LNCaP clone FGC (cell line): ENCODE results near the gene VPS35L.

ENCODE experiments used
- DNase-seq: peaks from one replicate; pipeline ENCODE4 v3.0.0-alpha.2; 2011; ENCODE audit warnings: low read depth
- H3K4me3 ChIP-seq: 2 replicates; pipeline ENCODE4 v1.5.1; 2011; ENCODE audit warnings: mild to moderate bottlenecking, low read depth, low read length, control low read depth
- TF ChIP-seq, protein P1 (sequence below): IDR thresholded peaks from 2 replicates; pipeline ENCODE4 v1.5.1; 2012; ENCODE audit warnings: mild to moderate bottlenecking; ENCODE audit not compliant: control insufficient read depth, insufficient read depth; ENCODE audit errors: extremely low read depth

Gene VPS35L

GRCh38 chr16:19705843-19706242, 150.3 kb downstream of the VPS35L start:
- DNase-seq: no peak
- H3K4me3 ChIP-seq: no peak overlapping the region

GRCh38 chr16:19706846-19707245, 151.3 kb downstream of the VPS35L start:
- TF ChIP-seq, protein P1, sequence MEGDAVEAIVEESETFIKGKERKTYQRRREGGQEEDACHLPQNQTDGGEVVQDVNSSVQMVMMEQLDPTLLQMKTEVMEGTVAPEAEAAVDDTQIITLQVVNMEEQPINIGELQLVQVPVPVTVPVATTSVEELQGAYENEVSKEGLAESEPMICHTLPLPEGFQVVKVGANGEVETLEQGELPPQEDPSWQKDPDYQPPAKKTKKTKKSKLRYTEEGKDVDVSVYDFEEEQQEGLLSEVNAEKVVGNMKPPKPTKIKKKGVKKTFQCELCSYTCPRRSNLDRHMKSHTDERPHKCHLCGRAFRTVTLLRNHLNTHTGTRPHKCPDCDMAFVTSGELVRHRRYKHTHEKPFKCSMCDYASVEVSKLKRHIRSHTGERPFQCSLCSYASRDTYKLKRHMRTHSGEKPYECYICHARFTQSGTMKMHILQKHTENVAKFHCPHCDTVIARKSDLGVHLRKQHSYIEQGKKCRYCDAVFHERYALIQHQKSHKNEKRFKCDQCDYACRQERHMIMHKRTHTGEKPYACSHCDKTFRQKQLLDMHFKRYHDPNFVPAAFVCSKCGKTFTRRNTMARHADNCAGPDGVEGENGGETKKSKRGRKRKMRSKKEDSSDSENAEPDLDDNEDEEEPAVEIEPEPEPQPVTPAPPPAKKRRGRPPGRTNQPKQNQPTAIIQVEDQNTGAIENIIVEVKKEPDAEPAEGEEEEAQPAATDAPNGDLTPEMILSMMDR: no peak
- no peak for DNase-seq
- H3K4me3 ChIP-seq: no peak overlapping the region

More at GRCh38 chr16:19705843-19706242, 150.3 kb downstream of the VPS35L start:
- TF ChIP-seq, protein P1: no peak

DNA sequence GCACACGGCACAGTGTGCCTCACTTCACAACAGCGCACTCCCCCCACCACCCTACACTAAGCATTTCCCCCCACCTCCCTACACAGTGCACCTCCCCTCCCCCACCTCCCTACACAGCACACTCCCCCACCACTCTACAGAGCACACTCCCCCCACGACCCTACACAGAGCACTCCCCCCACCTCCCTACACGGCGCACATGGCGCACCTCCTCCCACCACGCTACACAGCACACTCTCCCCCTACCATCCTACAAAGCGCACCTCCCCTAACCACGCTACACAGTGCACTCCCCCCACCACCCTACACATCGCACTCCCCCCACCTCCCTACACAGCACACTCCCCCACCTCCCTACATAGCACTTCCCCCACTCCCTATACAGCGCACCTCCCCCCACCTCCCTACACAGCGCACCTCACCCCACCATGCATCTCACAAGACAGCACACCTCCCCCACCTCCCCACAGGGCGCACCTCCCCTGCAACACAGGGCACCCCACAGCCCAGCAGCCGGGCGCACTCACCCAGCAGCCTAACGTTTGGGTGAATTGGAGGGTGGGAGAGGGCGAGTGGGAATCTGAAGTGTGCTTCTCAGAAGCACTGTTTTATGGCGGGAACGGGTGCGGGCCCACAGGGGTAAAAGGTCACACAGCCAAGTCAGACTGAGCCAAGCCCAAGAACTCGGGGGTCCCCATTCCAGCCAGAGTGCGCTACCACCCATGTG, 152.2 kb downstream of the VPS35L start:
- no peak overlapping the region for H3K4me3 ChIP-seq
- DNase-seq: no peak
- TF ChIP-seq, protein P1: no peak

GRCh38 chr16:19708296-19709205, 153.0 kb downstream of the VPS35L start:
- no peak overlapping the region for H3K4me3 ChIP-seq
- TF ChIP-seq, protein P1: no peak
- DNase-seq: no peak

GRCh38 chr16:19709381-19710136, 154.1 kb downstream of the VPS35L start:
- TF ChIP-seq, protein P1: no peak
- DNase-seq: no peak
- H3K4me3 ChIP-seq: no peak overlapping the region

DNA sequence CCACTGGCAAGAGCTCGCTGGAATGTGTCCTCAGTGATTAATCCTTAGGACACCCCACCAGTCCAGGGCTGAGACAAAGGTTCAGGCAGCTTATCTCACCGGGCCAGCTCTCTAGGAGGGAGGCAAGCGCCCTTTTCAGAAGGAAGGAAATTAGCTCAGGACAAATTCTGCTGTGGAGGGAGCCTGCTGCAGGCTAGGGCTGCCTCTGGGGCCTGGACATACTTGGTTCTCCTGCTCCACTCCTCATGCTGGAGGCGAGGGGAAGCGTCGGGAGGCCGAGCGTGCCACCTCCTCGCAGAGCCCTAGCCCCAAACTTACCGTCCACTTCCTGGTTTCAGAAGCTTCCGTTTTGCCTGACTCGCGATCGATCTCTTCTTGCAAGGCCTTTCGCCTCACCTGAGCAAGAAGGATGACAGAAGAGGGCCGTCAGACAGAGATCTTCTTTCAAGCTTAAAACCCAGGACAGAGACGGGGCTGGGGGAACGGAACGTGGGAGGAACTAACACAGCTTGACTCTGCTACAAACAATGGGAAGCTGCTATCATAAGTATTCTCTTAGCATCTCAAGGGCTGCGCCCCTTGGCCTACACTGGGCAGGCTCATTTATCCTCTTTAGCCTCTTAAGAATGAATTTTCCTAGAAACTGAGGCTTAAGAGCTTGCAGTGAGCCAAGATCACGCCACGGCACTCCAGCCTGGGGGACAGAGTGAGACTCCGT, 154.8 kb downstream of the VPS35L start:
- DNase-seq: no peak
- TF ChIP-seq, protein P1: no peak
- H3K4me3 ChIP-seq: no peak overlapping the region
